Measurements from ENCODE around the gene ELAC2. TPM values are rescaled to one million over a fixed set of nuclear protein-coding genes. Genes with fewer than 3 reads are reported as not detected.

The ELAC2 gene
- total RNA-seq, result 10 to 100 TPM; 40.5 to 67.1 (median 46.4) TPM

- 1% methylated on average over 27 to 32 of the region's 79 CpGs for WGBS, 2 donors
- peak; percentile 100 for ATAC-seq (ENCODE audit: low FRiP score in 2 of 2)
- Histone ChIP-seq H3K4me1 (peaks cover 6 to 23% (median 13%) of the 10 kb centered on the region in 4 donors), H3K9me3 (no peaks in the 10 kb centered on the region), H3K27ac (peak within 1 kb of the TSS; percentile 83 to 88 (median 85)), H3K4me3 (peak within 1 kb of the TSS; percentile 77 to 96 (median 88)), H3K27me3 (no peaks in the 10 kb centered on the region), H3K36me3 (peaks cover 14 to 33% (median 30%) of the 10 kb centered on the region in 4 donors)
- peak; percentile 98 to 99 for DNase-seq
- TF ChIP-seq CTCF (IDR thresholded peaks at IDR 0.05) (peak in 3 of 6 experiments; percentile 39 to 64 (median 42)), EP300 (IDR thresholded peaks at IDR 0.05) (no peak), POLR2AphosphoS5 (IDR thresholded peaks at IDR 0.05) (peak; percentile 57 to 85), POLR2A (IDR thresholded peaks at IDR 0.05) (peak in 3 of 4 donors; percentile 41 to 77 (median 65))
Measured at GRCh38 chr17:13017655-13018459, at the start of gene ELAC2. Gene ELAC2, minus strand, starts transcription at chr17:13018027. Its CDS starts 80 bp downstream, at chr17:13017947.

- Histone ChIP-seq H3K36me3 (no peaks in the 10 kb centered on the region), H3K4me1 (no peaks in the 10 kb centered on the region), H3K27ac (no peak overlapping the region), H3K9me3 (no peaks in the 10 kb centered on the region), H3K27me3 (no peaks in the 10 kb centered on the region), H3K4me3 (no peak overlapping the region)
- DNase-seq, result no peak
- TF ChIP-seq POLR2AphosphoS5 (IDR thresholded peaks at IDR 0.05) (no peak), POLR2A (IDR thresholded peaks at IDR 0.05) (no peak), EP300 (IDR thresholded peaks at IDR 0.05) (no peak), CTCF (IDR thresholded peaks at IDR 0.05) (no peak)
- peak in 1 of 2 donors; percentile 32 for ATAC-seq (ENCODE audit: low FRiP score in 2 of 2)
- WGBS, 2 donors, result 88 to 92% methylated on average over 1 of the region's 1 CpG
Measured at GRCh38 chr17:13065032-13065431, 47.2 kb upstream of the ELAC2 start.

GRCh38 chr17:13055131-13055530 is 37.3 kb upstream of the ELAC2 start:
- no peaks in the 10 kb centered on the region for H3K27me3 ChIP-seq
- WGBS, 2 donors, result 69 to 72% methylated on average over 5 of the region's 5 CpGs
- TF ChIP-seq POLR2AphosphoS5 (IDR thresholded peaks at IDR 0.05) (no peak), CTCF (IDR thresholded peaks at IDR 0.05) (no peak), EP300 (IDR thresholded peaks at IDR 0.05) (no peak), POLR2A (IDR thresholded peaks at IDR 0.05) (no peak)
- DNase-seq, result no peak
- H3K36me3 ChIP-seq, result no peaks in the 10 kb centered on the region
- no peaks in the 10 kb centered on the region for H3K4me1 ChIP-seq
- no peaks in the 10 kb centered on the region for H3K9me3 ChIP-seq
- no peak for ATAC-seq (ENCODE audit: low FRiP score in 2 of 2)
- H3K27ac ChIP-seq, result no peak overlapping the region
- no peak overlapping the region for H3K4me3 ChIP-seq

- H3K36me3 ChIP-seq, result no peaks in the 10 kb centered on the region
- ATAC-seq (ENCODE audit: low FRiP score in 2 of 2) (no peak), DNase-seq (no peak)
- H3K27ac ChIP-seq, result no peak overlapping the region
- H3K27me3 ChIP-seq, result no peaks in the 10 kb centered on the region
- WGBS, 2 donors, result 41 to 45% methylated on average over 5 of the region's 5 CpGs
- no peaks in the 10 kb centered on the region for H3K9me3 ChIP-seq
- H3K4me3 ChIP-seq, result no peak overlapping the region
- TF ChIP-seq CTCF (IDR thresholded peaks at IDR 0.05) (no peak), EP300 (IDR thresholded peaks at IDR 0.05) (no peak), POLR2A (IDR thresholded peaks at IDR 0.05) (no peak), POLR2AphosphoS5 (IDR thresholded peaks at IDR 0.05) (no peak)
- H3K4me1 ChIP-seq, result no peaks in the 10 kb centered on the region
Measured at GRCh38 chr17:13054666-13055065, 36.8 kb upstream of the ELAC2 start.
